ENCODE measurements around the gene SERPINI2. TPM values are rescaled to one million over a fixed set of nuclear protein-coding genes. Genes with fewer than 3 reads are reported as not detected.
"Not testable (repeated sequence)": the region's sequence is repeated elsewhere in the genome, so short reads cannot be mapped to it uniquely, and the experiment has no call there.

The SERPINI2 gene
- total RNA-seq, 2 donors from 2014 or later = not detected

DNA sequence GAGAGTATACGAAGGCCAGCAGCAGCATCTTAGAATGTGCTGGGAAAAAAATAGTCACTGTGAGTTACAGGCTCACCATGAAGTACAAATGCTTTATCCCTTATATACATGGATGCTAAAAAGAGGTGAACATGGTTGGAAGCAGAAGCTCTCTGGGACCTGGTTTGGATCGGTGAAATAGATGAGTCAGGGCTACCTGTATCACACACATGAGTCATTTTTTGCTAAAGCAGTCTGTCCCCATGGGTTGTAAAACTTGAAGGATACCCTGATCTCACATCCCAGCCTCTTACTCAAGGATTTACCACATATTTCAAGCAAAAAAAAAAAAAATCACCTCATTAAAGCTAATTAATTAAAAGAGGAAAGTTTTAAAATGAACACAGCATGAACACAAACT is 6.9 kb upstream of the SERPINI2 start:
- Mint-ChIP-seq H3K4me1 (no peaks in the 10 kb centered on the region), H3K27ac (no peak overlapping the region), H3K27me3 (no peaks in the 10 kb centered on the region), H3K4me3 (no peak overlapping the region), H3K36me3 (ENCODE audit: low read depth) (no peaks in the 10 kb centered on the region)
- no peaks in the 10 kb centered on the region for H3K9me3 ChIP-seq (ENCODE audit: control insufficient read depth, low read length, poor library complexity, severe bottlenecking)
- DNase-seq (no peak), ATAC-seq (no peak)

DNA sequence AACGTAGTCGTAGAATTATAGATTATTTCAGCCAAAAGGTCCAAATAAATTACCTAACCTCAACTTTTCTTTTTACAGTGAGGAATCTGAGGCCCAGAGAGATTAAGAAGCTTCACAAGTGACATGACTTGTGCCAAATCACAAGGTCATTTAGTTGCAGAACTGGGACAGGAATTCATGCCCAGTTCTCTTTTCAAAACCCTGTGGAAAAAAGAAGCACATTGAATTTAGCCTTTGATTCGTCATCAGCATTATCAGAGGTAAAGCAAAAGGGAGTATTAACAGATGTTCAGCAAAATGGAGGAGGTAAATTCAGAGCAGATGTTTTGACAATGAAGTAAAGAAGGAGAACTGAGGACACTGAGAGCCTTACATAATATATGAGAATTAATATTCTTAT is 4.5 kb downstream of the SERPINI2 start:
- Mint-ChIP-seq H3K27me3 (no peaks in the 10 kb centered on the region), H3K36me3 (ENCODE audit: low read depth) (no peaks in the 10 kb centered on the region), H3K4me1 (no peaks in the 10 kb centered on the region), H3K4me3 (no peak overlapping the region), H3K27ac (no peak overlapping the region)
- DNase-seq (no peak), ATAC-seq (no peak)
- H3K9me3 ChIP-seq (ENCODE audit: control insufficient read depth, low read length, poor library complexity, severe bottlenecking) = no peaks in the 10 kb centered on the region

DNA sequence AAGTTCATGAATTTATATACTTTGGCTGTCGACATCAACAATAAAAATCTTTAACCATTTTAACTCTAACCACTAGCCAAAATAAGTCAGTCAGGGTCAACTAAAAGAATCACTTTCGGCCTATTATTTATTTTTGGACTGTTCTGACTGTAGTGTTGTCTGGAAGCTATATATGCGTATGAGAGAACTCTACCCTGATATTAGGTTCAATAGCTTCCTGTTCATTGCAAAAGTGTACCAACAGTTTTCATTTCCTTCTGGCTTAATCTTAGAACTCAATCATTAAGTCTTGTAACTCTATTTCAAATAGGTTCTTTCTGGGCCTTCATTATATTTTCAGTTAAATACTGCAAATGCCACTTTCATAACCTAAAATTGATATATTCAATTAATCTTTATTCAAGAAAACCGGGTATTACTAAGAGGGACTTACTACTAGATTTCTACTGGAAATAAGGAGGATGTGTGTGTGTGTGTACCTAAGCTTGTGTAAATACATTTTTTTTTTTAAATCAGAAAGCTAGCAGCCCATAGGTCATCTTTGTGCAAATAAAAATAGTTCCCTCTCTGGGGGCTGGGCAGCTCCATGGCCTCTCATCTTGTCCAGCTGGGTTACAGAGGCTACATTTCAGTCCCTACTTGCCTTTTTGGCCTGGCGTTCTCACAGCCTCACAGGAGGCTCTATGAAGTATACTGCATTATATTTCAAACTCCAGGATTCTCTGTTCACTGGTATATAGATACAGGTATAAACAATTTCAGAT is 5.8 kb downstream of the SERPINI2 start:
- DNase-seq (no peak), ATAC-seq (no peak)
- H3K27me3 Mint-ChIP-seq = no peaks in the 10 kb centered on the region
- H3K27ac Mint-ChIP-seq = no peak overlapping the region
- H3K4me1 Mint-ChIP-seq = no peaks in the 10 kb centered on the region
- H3K9me3 ChIP-seq (ENCODE audit: control insufficient read depth, low read length, poor library complexity, severe bottlenecking) = no peaks in the 10 kb centered on the region
- H3K4me3 Mint-ChIP-seq = no peak overlapping the region
- H3K36me3 Mint-ChIP-seq (ENCODE audit: low read depth) = no peaks in the 10 kb centered on the region

DNA sequence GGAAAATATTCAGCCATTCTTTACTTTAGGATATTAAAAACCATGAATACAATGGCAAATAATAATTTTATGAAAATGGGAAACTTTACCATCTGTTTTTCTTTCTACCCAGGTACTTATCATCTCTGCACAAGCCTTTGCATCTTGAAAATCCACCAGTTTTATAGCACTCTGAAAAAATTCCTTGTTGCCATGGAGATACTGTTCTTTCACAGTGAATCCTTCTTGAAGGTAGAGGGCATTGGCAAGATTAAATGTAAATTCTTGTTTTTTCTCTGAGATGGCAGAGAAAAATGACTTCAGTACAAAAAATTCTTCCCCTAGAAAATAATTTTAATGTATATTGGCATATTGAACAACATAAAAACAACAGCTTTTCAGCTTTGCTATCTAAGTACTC is 6.9 kb downstream of the SERPINI2 start:
- no peak overlapping the region for H3K4me3 Mint-ChIP-seq
- H3K4me1 Mint-ChIP-seq = no peaks in the 10 kb centered on the region
- no peak for DNase-seq

DNA sequence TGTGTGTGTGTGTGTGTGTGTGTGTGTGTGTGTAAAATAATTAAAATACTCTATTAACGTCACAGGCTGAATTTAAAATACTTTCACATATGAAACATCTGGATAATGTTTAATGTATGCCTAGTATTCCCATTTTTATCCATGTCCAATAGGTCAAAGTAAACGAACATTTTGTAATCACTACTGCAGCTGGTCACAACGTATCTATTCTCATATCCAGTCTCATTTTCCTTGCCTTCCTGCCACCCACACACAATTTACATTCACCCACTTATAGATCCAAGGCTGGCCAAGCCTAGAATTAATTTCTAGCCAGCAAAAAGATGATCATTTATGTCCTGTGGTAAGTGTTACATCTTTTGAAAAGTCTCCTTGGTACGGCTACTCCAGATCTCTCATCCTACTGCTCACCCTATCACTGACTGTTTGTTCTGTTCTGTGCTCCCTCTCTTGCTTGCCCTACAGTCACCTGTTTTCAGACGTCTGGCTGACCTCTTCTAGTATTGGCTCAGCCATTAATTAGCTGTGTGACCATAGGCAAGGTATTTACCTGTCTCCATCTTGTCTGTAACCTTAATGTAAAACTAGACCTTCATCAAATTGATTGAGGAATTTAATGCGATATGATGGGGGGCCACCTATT is 17.6 kb downstream of the SERPINI2 start:
- H3K27ac Mint-ChIP-seq = no peak overlapping the region
- no peak for ATAC-seq
- H3K9me3 ChIP-seq (ENCODE audit: control insufficient read depth, low read length, poor library complexity, severe bottlenecking) = no peaks in the 10 kb centered on the region
- no peaks in the 10 kb centered on the region for H3K27me3 Mint-ChIP-seq
- DNase-seq = no peak
- H3K36me3 Mint-ChIP-seq (ENCODE audit: low read depth) = no peaks in the 10 kb centered on the region
- no peaks in the 10 kb centered on the region for H3K4me1 Mint-ChIP-seq
- no peak overlapping the region for H3K4me3 Mint-ChIP-seq

More for the DNA sequence above, 6.9 kb downstream of the SERPINI2 start:
- no peaks in the 10 kb centered on the region for H3K9me3 ChIP-seq (ENCODE audit: control insufficient read depth, low read length, poor library complexity, severe bottlenecking)
- Mint-ChIP-seq H3K36me3 (ENCODE audit: low read depth) (no peaks in the 10 kb centered on the region), H3K27me3 (no peaks in the 10 kb centered on the region), H3K27ac (no peak overlapping the region)
- ATAC-seq = no peak

DNA sequence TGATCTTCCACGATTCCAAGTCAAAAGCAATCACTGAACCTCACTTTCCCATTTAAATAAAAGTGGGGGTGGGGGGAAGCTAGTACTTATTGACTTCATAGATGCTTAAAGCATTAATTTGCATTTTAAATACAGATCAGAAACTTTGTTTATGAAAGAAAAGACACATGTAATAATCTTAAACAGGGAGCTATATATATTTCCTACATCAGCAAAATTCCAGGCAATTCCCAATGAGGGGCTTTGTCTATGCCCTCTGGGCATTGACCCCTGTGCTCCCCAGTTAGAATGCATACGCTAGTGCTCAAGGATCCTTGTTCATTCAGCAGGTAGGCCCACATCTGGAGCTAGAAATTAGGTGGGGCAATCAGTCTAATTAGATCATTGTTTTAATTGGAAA is 20.0 kb downstream of the SERPINI2 start:
- H3K27me3 Mint-ChIP-seq = no peaks in the 10 kb centered on the region
- H3K4me3 Mint-ChIP-seq = no peak overlapping the region
- H3K4me1 Mint-ChIP-seq = no peaks in the 10 kb centered on the region
- H3K36me3 Mint-ChIP-seq (ENCODE audit: low read depth) = no peaks in the 10 kb centered on the region
- ATAC-seq (no peak), DNase-seq (no peak)
- no peak overlapping the region for H3K27ac Mint-ChIP-seq
- no peaks in the 10 kb centered on the region for H3K9me3 ChIP-seq (ENCODE audit: control insufficient read depth, low read length, poor library complexity, severe bottlenecking)

DNA sequence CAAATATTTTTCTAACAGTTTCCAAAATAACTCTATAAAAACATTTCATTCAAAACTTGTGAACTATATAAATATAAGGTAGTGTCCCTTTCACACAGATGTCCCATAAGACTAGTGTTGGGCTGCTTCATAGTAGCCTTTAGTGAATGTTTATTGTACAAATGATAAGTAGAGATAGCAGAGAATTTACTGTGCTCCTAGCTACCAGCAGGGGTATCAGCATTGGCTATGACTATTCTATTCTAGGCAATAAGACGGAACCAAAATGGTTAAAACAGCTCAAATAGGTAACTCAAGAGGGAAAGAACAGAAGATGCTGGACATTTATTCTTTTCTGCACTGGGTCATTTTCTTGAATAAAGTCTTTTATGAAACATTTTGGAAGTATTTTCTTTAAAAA is 22.6 kb downstream of the SERPINI2 start:
- no peak for DNase-seq
- H3K9me3 ChIP-seq (ENCODE audit: control insufficient read depth, low read length, poor library complexity, severe bottlenecking) = no peaks in the 10 kb centered on the region
- Mint-ChIP-seq H3K4me1 (no peaks in the 10 kb centered on the region), H3K27me3 (no peaks in the 10 kb centered on the region), H3K4me3 (no peak overlapping the region), H3K36me3 (ENCODE audit: low read depth) (no peaks in the 10 kb centered on the region), H3K27ac (no peak overlapping the region)
- ATAC-seq = no peak

DNA sequence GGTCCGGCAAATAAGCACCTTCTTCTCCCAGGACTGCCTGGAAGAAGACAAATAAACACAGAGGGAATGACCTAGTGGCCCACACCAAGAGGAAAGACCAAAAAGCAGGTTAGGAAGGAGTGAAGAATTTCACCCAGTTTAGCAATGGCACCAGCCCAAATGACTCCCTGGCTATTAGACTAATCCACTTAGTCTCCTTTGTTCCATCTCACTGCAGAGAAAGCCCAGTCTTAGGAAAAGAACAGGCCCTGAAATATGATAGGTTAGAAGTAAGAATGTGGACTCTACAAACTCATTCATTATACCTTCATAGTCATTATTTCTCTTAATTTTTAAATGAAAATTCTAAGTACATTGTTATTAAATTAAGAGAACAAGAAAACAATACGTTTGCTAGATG is 23.2 kb downstream of the SERPINI2 start:
- DNase-seq (no peak), ATAC-seq (no peak)
- Mint-ChIP-seq H3K27ac (no peak overlapping the region), H3K36me3 (ENCODE audit: low read depth) (no peaks in the 10 kb centered on the region), H3K4me3 (no peak overlapping the region), H3K4me1 (no peaks in the 10 kb centered on the region), H3K27me3 (no peaks in the 10 kb centered on the region)
- no peaks in the 10 kb centered on the region for H3K9me3 ChIP-seq (ENCODE audit: control insufficient read depth, low read length, poor library complexity, severe bottlenecking)

DNA sequence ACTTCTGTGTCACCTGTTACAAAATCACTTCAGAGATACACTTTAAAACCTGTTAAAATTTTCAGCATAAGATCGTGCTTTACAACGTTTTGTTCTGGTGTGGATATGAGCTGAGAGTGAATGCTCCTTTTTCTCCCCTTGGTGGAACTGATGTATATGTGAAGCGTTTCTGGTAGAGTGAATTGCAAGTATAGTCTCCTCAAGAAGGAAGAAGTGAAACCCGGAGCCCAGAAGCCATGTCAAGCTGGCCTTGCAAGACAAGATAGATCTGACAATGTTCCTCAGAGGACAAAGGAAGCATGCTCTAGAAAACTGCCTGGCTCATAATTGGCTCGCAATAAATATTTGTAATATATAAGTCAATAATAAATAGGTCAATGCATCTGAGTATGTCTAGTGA is 23.6 kb downstream of the SERPINI2 start:
- H3K9me3 ChIP-seq (ENCODE audit: control insufficient read depth, low read length, poor library complexity, severe bottlenecking) = no peaks in the 10 kb centered on the region
- DNase-seq (no peak), ATAC-seq (no peak)
- no peaks in the 10 kb centered on the region for H3K4me1 Mint-ChIP-seq
- no peaks in the 10 kb centered on the region for H3K36me3 Mint-ChIP-seq (ENCODE audit: low read depth)
- no peaks in the 10 kb centered on the region for H3K27me3 Mint-ChIP-seq
- H3K4me3 Mint-ChIP-seq = no peak overlapping the region
- H3K27ac Mint-ChIP-seq = no peak overlapping the region

DNA sequence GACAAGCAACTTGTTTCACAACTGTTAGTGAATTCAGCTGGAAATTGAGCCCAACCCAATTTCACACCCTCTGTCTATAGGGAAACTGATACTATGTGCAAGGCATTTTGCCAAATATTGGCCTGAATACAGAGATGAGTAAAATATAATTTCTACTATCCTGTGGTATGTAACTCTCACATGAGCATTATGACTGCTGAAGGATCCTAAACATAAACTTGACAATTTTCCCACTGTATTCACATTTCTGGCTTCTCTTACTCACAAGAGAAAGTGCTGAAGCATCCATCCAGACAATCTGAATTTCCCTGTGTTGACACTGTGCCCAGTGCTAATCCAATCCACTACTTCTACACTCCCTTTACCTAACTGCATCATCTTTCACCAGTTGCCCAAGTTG is 28.4 kb downstream of the SERPINI2 start:
- Mint-ChIP-seq H3K36me3 (ENCODE audit: low read depth) (no peaks in the 10 kb centered on the region), H3K27ac (no peak overlapping the region), H3K27me3 (no peaks in the 10 kb centered on the region), H3K4me3 (no peak overlapping the region), H3K4me1 (no peaks in the 10 kb centered on the region)
- DNase-seq (no peak), ATAC-seq (no peak)
- no peaks in the 10 kb centered on the region for H3K9me3 ChIP-seq (ENCODE audit: control insufficient read depth, low read length, poor library complexity, severe bottlenecking)

DNA sequence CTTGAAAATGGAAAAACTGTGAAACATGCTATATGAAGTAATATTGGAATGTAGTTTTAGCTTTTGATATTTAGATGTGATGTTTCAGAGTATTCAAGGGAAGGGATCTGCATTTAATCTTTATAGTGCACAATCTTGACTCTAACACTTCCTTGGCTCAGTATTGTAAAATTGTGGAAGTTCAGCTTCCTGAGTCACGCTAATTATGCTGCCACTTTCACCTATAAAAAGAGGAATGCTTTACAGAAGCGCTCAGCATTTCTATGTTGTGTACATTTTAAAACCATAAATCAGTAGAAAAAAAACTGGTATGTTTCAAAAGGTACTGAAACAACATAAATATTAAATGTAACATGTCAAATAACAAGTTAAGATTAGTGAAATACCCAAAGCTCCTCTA is 32.6 kb downstream of the SERPINI2 start:
- Mint-ChIP-seq H3K36me3 (ENCODE audit: low read depth) (no peaks in the 10 kb centered on the region), H3K27me3 (no peaks in the 10 kb centered on the region), H3K4me3 (no peak overlapping the region), H3K27ac (no peak overlapping the region), H3K4me1 (no peaks in the 10 kb centered on the region)
- no peak for DNase-seq
- no peak for ATAC-seq
- no peaks in the 10 kb centered on the region for H3K9me3 ChIP-seq (ENCODE audit: control insufficient read depth, low read length, poor library complexity, severe bottlenecking)

DNA sequence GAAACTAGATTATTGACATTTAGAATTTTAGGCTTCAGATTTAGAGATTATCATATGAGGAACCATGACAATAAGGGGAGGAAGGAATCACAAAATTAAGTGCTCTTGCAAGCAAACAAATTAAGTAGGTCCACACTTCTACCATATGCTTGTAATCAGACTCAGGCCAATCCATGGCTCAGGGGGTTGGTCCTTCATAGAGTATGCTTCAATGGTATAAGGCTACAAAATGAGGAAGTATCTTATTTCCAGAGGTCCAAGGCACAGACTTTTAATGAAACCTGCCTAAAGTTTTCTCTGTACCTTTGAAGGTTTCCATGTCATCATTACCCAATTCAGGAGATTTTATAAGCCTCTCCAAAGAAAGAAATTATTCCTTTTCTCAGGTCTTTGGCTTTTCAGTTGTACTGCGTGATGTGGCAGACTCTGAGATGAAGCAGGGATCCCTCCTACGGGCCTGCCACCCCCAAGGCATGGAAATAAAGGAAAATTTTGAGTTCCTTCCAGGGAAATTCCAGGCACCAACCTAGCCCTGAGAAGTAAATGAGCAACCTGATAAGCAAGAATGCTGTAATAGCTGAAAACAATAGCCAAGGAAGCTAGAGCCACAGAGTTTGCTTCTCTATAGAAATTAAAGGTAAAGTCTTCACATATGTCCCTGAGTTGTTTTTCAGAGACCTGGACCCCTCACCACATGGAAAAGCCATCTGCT is 36.3 kb downstream of the SERPINI2 start:
- DNase-seq (no peak), ATAC-seq (no peak)
- Mint-ChIP-seq H3K4me3 (no peak overlapping the region), H3K36me3 (ENCODE audit: low read depth) (no peaks in the 10 kb centered on the region), H3K27ac (no peak overlapping the region), H3K27me3 (no peaks in the 10 kb centered on the region), H3K4me1 (no peaks in the 10 kb centered on the region)
- H3K9me3 ChIP-seq (ENCODE audit: control insufficient read depth, low read length, poor library complexity, severe bottlenecking) = no peaks in the 10 kb centered on the region

DNA sequence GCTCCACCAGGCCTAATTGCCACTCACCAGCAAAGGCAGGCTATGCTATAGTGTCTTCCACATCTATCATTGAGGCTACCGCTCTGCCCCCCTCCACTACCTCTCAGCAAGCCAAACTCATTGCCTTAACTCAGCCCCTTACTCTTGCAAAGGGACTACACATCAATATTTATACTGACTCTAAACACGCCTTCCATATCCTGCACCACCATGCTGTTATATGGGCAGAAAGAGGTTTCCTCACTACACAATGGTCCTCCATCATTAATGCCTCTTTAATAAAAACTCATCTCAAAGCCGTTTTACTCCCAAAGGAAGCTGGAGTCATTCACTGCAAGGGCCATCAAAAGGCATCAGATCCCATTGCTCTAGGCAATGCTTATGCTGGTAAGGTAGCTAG is 46.9 kb downstream of the SERPINI2 start:
- not testable (repeated sequence) for H3K9me3 ChIP-seq (ENCODE audit: control insufficient read depth, low read length, poor library complexity, severe bottlenecking); H3K36me3 Mint-ChIP-seq (ENCODE audit: low read depth); H3K4me1 Mint-ChIP-seq; H3K27ac Mint-ChIP-seq; H3K4me3 Mint-ChIP-seq; H3K27me3 Mint-ChIP-seq; ATAC-seq; DNase-seq
